HG02938 (cell line): Measurements from ENCODE around the gene SPOCK1.

Experiments
- ATAC-seq: cut with Tn5 transposase; IDR thresholded peaks from one replicate; pipeline ENCODE4 v1.9.1; 2021; ENCODE audit warnings: mild to moderate bottlenecking, moderate library complexity; ENCODE audit not compliant: unreplicated experiment

Gene SPOCK1

DNA sequence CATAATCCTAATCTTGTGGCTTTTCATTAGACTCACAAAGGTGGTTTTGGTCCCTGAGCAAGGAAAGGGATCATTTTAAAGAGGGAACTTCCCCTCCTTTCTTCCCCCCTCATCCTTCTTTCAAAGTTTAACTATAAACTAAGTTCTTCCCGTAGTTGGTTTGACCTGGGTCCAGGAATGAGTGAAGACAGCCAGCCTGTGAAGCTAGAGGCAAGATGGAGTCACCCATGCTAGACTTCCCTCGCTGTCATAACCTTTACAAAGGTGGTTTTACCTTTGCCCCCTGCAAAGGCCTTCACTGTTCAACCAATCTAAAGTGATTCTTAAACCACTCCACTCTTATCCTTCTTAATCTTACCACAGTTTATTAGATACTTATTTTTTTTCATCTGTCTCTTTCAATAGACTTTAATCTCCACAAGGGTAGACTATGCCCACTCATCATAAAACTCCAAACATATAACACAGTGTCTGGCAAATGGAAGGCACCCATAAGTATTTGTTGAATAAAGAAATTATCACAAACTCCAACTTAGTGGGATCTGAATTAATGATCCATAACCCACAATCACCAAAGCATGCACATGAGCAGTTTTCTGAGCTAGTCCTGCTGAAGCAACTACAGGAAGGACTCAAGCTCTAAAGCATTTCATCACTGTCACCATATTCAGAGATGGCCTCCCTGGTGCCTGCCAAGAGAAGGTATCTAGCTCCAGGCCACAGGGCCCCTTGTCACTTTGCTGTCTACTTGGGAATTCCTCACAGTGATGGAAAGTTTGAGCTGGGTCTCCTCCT is 369.0 kb downstream of the SPOCK1 start:
- no peak for ATAC-seq

DNA sequence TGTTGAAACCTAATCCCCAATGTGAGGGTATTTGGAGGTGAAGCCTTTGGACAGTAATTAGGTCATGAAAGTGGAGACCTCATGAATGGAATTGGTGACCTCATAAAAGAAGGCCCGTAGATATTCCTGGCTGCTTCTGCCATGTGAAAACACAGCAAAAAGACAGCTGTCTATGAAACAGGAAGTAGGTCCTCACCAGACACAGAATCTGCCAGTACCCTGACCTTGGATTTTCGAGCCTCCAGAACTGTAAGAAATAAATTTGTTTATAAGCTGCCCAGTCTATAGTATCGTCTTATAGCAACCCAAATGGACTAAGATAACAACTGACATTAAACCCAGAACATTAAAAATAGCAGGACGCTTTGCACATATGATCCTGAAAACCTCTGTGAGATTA is 371.1 kb downstream of the SPOCK1 start:
- ATAC-seq, result no peak

DNA sequence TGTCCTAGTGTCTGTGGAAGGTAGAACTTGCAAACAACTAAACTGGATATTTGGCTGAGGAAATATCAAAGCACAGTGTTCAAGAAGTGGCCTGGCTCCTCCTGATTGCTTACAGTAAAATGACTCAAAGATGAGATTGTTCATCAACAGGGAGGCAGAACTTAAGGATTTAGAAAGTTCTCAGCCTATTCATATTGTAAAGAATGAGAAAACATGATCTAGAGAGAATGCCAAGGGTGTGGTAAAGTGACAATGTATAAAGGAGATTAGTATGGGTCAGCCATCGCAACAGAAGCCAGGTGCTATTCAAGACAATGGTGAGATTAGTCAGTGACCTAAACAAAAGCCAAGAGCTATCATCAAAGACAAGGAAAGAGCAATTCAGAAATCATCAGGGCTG is 372.3 kb downstream of the SPOCK1 start:
- no peak for ATAC-seq

DNA sequence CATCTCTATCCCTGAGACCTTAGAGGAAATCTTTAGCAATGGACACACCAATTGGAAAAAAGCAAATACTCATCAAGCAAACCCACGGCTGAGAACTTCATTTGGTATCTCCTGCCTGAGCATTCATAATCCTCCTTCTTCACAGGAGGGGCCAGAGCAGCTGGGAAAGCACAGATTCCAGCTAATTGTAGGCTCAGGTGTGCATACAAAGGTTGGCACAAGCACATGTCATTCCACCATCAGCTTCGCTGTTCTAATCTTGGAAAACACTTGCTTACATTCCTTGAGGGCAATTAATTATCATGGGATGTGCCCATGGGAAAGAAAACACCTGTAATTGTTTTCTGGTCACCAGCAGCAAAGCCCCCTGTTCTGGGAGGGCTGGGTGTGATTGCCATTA is 376.6 kb downstream of the SPOCK1 start:
- no peak for ATAC-seq

DNA sequence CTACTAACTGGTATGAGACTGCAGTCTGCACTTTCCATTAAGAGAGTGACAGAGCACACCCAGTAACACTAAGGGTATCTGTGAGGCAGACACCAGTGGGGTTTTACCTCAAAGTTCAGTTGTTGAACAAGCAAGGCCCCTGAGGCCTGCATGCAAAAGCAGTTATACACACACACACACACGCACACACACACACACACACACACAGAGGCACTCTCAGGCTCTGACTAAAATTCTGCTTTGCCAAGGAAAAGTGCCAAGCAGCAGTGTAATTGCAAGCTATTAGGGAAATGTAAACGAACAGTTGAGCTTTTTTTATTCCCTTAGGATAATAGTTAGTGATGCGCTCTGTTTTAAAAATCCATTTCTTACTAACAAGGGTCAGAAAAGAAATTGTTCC is 377.1 kb downstream of the SPOCK1 start:
- no peak for ATAC-seq

DNA sequence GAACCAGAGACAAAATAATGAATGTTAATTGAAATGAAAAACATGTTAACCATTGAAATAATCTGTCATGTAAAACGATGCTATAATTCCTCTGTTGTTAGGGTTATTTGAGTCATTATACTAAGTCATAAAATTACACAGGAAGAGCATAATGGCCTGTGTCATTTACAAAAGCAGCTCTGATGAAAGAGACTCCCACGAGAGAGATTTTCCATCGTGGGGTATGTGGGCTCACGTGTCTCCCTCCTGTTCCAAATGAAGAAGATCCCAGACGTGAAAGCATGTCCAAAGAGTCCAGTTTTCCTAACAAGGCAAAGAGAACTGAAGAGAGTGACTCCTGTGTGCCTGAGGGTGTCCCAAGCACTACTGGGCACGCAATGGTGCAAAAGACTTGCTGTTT is 379.8 kb downstream of the SPOCK1 start:
- no peak for ATAC-seq

DNA sequence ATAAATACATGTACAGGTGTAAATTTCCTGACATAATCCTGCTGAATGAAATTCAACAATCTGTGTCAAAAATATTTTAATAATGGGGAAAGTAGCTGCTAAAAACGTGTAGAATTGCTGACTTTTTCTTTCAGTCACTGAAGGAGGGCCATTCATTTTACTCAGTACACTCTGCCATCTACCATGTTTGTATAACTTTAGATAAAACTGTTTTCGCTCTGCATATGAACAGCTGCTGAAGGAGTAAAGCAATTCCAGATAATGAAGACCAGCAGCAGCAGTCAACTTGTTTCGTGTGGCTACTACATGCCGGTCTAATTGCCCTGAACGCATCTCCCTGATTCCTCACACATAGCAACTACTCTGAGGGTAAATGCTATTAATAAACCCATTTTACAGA is 380.5 kb downstream of the SPOCK1 start:
- ATAC-seq, result no peak

DNA sequence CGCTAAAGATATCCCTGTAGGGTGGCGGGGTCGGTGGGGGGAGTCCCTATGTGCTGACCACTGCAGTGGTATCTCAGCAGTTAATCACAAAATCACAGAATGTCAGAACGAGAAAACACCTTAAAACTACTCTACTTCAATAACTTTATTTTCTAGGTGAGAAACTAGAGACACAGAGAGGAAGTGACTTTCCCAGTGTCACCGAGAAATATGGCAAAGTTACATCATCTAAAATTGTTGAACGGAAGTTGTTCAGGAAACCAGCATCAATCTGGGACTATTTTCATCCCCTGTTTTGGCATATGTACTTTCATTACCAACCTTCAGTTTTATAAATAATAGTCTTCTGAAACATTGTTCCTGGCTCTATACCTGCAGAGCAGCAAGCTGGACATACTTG is 384.0 kb downstream of the SPOCK1 start:
- ATAC-seq, result no peak

DNA sequence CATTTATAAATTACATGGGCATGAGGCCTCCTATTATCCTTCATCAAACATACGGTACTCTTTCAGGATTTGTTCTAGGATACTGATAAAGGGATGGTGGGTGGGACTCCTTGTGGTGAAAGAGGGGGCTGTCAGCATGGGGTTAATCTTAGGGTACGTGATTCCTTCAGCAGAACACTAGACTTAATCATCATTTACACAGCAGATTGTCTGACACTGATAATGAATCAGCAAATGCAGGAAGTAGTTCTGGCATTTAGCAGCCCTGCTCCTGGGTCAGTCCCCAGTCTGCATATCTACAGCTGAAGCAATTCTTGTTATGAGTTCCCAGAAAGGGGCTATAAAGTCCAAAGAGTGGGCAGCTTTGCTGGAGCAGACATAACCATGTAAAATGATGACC is 384.6 kb downstream of the SPOCK1 start:
- no peak for ATAC-seq

DNA sequence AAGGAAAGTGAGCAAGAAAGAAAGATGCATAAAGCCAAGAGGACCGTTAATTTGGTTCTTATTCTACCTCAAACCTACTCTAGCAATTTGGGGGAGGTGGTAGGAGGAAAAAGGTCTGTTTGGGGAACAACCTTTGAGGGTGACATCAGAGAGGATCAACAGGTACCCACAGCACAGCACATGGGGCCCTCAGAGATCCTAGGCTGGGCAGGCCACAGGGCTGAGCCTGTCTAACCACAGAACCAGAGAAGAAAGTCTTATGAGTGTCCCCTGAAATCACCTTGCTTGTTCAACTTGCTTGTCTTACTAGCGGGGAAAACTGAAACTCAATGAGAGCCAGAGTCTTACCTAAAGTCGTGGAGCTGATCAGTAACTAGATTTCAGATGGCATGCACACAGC is 385.2 kb downstream of the SPOCK1 start:
- no peak for ATAC-seq

DNA sequence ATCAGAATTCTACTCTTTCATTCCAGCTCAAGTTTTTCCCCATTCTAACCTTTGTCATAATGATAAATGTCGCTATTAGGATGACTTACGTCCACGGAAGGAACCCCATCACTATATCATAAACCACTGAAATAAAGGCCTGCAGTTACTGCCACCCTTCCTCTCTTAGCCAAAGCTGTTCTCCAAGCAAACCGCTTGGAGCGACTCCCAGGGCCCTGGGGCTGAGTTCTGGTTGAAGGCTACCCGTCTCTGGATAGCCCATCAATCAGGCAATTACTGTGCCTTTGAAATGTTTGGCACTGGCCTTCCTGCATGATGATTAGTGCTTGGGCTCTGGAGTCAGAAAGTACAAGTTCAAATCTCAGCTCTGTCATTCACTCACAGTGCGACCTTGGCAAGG is 386.0 kb downstream of the SPOCK1 start:
- ATAC-seq, result no peak

DNA sequence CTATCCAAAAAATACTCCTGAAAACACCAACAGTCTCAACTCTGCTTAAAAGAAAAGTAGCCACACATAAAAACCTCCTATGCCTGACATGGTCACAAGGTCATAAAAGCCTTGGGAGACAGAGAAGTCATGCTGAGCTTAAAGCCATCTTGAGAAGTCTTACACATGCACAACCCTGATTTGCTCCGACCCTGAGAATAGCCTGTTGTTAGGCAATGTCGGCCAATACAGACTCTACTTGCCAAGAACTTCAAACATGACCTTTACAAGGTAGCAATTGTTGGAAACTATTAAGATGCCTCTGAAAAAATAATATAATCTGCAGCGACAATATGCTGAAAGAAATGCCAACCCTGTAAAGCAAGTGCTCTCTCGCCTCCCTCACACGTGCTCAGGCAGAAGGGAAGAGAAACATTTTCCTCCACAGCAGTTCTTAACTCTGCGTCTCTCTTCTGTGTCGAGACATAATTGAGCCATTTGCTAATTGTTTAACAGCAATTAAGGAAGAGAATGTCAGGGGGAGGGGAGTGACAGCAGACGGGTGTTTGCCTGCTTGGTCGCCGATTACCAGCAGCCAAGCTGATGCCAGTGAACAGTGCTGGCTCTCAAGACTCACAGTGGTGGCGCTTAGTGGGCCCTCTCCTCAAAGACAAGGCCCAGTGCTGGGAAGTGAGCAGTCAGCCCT is 393.6 kb downstream of the SPOCK1 start:
- no peak for ATAC-seq

DNA sequence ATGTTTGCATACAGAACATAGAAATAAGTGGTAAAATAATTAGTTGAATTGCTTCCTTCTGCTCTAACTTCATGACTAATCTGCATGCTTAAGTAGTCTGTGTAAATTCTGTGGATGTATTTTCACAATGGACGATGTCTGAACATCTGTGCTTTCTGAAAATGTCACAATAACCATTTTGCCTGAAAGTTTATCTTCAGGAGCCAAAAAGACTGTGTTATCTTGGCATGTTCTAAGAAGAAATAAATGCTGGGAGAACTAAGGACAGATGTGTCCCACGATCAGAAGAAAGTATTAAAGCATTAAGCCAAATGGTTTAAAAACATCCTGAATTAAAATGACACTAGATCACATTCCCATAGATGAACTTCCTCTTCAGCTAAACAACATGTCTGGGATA is 397.6 kb downstream of the SPOCK1 start:
- ATAC-seq, result no peak

DNA sequence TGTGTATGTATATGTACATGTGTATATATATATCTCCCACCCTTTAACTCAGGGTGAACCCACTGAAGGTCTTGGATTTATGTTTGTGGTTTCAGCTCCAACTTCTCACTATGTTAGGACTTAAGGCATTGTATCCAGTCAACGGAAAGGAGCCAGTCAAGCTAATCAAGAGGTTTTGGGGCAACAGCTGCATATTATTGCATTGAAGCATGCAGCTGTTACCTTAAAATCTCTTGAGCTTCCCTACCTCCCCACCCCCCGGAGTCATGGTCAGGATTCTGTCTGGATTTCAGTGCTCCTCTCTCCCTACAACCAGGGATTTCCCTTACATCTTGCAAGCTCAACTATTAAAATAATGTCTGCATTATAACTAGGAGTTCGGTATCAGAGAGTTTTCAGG is 399.5 kb downstream of the SPOCK1 start:
- ATAC-seq, result no peak

DNA sequence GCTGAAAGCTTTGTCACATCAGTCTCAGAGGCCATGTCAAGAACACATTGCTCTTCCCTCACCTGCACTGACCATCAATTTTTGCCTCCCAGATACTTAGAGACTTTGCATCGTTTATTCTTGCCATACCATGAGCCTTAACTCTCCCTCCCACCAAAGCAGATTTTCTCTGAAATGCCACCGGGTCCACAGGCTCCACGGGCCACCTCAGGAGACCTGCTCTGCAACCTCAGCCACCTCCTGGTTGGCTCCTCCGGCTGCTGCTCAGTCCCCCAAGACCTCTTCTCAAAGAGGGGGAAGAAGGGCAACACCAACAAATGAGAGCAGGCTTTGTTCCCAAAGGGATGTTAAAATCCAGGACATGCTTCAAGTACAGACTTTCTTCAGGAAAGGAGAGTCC is 400.5 kb downstream of the SPOCK1 start:
- no peak for ATAC-seq

DNA sequence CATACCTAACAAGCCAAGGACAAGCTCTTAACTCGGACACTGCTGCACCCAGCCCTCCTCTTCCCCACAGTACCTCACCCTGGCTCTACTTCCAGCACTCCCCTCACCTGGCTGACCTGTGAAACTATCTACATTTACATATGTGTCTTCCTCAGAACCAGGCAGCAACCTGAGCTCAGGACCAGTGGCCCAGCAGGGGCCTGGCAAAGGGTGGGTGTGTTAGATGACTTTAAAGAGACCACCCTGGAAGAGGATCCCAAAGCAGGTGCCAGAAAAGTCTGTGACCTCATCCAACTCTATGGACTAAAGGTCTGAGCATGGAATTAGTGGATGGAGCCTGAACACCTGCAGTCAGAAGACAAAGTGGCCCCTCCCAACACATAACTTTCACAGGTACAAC is 400.9 kb downstream of the SPOCK1 start:
- no peak for ATAC-seq

DNA sequence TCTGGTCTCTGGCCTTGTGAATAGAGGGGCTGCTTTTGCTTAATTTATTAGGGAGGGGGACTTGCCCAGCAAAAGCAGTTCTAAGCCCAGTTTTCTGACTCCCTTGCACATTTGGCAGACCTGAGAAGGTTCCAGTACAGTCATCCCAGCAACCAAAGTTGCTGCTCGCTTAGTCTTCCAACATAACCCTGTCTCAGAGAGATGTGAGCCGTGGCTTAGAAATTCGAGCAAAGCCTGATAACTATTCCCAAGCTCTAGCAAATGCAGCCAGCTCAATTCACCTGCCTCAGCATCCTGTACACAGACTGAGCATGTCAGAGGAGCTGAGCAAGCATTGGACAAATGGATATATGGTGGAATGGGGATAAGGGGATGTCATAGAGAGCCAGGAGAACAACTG is 401.9 kb downstream of the SPOCK1 start:
- no peak for ATAC-seq

DNA sequence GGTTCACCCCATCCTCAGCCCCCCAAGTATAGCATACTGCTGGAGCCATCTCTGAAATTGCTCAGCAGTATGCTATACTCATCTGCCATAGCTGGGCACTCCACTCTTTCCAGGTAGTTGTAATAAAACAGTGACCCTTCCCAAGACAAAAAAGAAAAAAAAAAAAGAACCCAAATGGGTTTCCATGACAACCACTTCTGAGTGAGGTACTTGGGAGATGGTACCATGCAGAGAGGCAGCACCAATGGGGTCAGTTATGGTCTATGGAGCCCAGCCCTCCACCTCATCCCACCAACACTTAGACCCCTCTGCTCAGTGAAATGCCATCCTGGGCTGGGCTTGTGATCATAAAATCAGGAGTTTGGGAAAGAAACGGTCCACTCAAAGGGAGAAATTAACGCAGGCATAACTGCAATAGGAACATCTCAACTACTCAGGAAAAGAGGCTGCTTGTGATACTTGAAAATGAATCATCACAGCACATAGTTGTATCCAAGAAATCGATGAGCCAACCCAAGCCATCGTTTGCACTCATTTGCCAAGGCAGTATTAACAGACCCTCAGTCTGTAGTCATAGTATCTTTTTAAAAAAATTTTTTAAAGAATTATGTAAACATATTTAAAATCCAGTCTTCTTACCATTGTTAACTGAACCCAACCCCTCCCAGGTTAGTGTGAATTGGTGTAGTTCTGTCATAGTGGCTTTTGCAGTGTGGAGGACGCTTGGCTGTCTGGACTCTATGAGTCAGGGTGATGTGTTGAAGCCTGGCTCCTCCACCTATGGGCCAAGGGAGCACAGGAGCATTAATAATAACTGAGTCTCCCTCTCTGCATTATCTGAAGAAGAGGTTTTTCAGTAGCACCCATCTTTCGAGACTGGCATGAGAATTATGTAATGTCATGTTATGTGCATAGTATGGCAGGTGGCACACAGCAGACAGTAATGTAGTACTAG is 402.7 kb downstream of the SPOCK1 start:
- ATAC-seq, result no peak

DNA sequence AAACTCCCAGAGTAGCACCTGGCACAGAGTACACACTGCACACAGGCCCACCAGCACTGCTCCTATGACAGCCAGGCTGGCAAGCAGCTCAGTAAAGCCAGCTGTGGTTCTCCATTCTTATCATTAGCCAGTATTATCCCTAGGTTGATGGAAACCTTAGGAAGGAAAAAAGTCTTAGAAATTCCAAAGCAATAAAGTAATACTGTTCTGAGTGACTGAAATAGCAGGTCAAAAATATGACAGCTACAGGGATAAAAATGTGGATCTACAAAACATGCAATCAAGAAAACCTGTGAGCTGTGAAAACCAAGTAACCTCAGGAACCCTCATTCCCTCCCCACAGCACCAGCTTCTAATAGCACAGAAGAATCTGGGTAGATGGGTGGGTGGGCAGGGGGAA is 403.5 kb downstream of the SPOCK1 start:
- ATAC-seq, result no peak

DNA sequence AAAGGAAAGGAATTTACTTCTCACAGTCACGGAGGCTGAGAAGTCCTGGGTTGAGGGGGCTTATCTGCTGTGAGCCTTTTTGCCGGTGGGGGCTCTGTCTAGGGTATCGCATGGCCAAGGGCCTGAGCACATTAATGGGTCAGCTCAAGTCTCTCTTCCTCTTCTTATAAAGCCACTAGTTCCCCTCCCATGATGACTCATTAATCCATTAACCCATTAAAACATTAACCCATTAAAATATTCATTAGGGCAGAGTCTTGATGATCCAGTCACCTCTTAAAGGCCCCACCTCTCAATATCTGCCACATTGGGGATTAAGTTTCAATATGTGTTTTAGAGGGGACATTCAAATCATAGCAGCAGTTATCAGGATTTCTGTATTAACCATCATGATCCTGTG is 406.3 kb downstream of the SPOCK1 start:
- ATAC-seq, result no peak

DNA sequence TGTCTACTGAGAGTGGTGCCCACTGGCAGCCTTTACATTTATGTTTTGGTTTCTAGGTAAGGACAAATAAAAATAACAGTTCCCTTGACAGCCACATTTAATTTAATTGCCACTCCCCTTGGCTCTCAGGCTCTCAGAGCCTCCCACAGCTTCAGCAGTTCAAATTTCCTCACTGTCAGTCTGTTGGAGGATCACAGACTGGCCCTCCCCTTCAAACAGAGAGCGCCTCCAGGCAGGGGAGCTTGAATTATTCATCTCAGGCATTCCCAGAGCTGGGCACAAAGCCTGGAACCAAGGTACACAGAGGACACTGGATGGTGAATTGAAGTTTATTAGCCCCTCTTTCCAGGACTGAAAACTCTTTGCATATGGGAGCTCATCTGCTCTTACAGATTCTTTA is 407.7 kb downstream of the SPOCK1 start:
- no peak for ATAC-seq

DNA sequence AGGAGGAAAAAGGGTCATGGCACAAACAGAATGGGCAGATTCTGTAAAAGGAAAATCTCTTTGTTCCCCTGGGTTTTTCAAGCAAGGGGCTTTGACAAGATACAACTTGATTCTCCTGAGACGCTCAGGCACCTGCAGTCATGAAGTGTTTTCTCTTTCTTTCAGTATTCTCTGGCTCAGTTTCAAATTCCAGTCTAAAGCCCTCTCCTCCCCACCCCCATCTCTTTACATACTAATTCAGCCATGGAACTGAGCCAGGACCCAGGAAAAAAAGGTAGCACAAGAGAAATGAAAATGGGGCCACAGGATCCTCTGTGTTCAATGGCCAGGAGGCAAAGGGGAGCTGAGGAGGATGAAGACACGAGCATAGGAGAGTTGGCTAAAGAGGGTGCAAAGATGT is 408.4 kb downstream of the SPOCK1 start:
- no peak for ATAC-seq
